Transverse colon (tissue), 4 donors: ENCODE measurements around the gene PCMTD2. TPM values are rescaled to one million over a fixed set of nuclear protein-coding genes. Genes with fewer than 3 reads are reported as not detected.

Experiments used
- DNase-seq: peaks from one replicate; pipeline ENCODE4 v3.0.0-alpha.2; 2019
- H3K27ac ChIP-seq, 4 donors: fragments of 200-600 bp; sonication (generic); 2 replicates each; pipeline ENCODE4 v1.5.1; 2016 to 2018; ENCODE audit warnings: inconsistent platforms in 4 of 4
- H3K27me3 ChIP-seq: fragments of 200-600 bp; sonication (generic); 2 replicates; pipeline ENCODE4 v1.5.1; 2017; ENCODE audit warnings: inconsistent platforms
- H3K36me3 ChIP-seq, 4 donors: fragments of 200-600 bp; sonication (generic); 2 replicates each; pipeline ENCODE4 v1.5.1; 2017 to 2019; ENCODE audit warnings: inconsistent platforms in 4 of 4
- H3K4me1 ChIP-seq, 4 donors: fragments of 200-600 bp; sonication (generic); 2 replicates each; pipeline ENCODE4 v1.5.1; 2017 to 2020; ENCODE audit warnings: inconsistent platforms in 4 of 4
- H3K4me3 ChIP-seq, 4 donors: fragments of 200-600 bp; sonication (generic); 1 replicate in 1 of 4; 2 replicates in 3 of 4; pipeline versions ENCODE4 v1.5.1 to v1.6.1; 2017 to 2019; ENCODE audit warnings: inconsistent platforms in 4 of 4
- H3K9me3 ChIP-seq, 2 donors: fragments of 200-600 bp; sonication (generic); 2 replicates each; pipeline ENCODE4 v1.5.1; 2017 to 2019; ENCODE audit warnings: inconsistent platforms in 2 of 2
- CTCF ChIP-seq, 5 experiments: fragments of 200-600 bp in 3 of 5; fragments of 450-650 bp in 2 of 5; sonication (generic) in 3 of 5; IDR thresholded peaks; 1 replicate in 2 of 5; 2 replicates in 3 of 5; pipeline ENCODE4 v1.5.1; 2016 to 2017; ENCODE audit warnings: antibody characterized with exemption in 5 of 5, inconsistent platforms in 3 of 5, mild to moderate bottlenecking in 2 of 5, moderate library complexity in 1 of 5
- EP300 ChIP-seq: sonication (generic); formaldehyde crosslinking; IDR thresholded peaks from one replicate; pipeline ENCODE4 v1.6.1; 2017; ENCODE audit warnings: antibody characterized with exemption, low read depth
- POLR2A ChIP-seq: fragments of 450-650 bp; IDR thresholded peaks from one replicate; pipeline ENCODE4 v1.6.1; 2016; ENCODE audit warnings: antibody characterized with exemption, mild to moderate bottlenecking, moderate library complexity
- POLR2AphosphoS5 ChIP-seq, 3 donors: sonication (generic); formaldehyde crosslinking; IDR thresholded peaks; one replicate each; pipeline ENCODE4 v1.6.1; 2016; ENCODE audit warnings: antibody characterized with exemption in 3 of 3
- WGBS, 2 donors: methylation state at CpG; one replicate each; pipeline ENCODE4 v1.1.5; 2018; ENCODE audit warnings: low coverage in 1 of 2; 5-methylcytosine and 5-hydroxymethylcytosine counted together
- in situ Hi-C, 4 donors: fragments of 200-750 bp; cut with MboI; loops; one replicate each; pipeline versions ENCODE4 v1.15.0 to v1.15.1; 2017; ENCODE audit warnings: low sequenced_read_pairs in 3 of 4, low pct_ligation_motif_present in 1 of 4, low pct_unique_long_range_greater_than_20kb in 1 of 4
- intact Hi-C: fragments of 100-400 bp; cut with DNase I; formaldehyde crosslinking; loops from one replicate; pipeline ENCODE4 v1.15.1; 2023; ENCODE audit warnings: low total_unique reads
- total RNA-seq, 4 donors: library from RNA; depleted of rRNA; stranded (reverse); fragments of >200 nt; gene quantifications; one replicate each; pipeline ENCODE4 v1.1.0, GENCODE V29; 2016

The PCMTD2 gene
- total RNA-seq: 10 to 100 TPM; 17.6 to 55.3 (median 34.2) TPM

- Histone ChIP-seq H3K9me3 (no peaks in the 10 kb centered on the region), H3K4me1 (peaks cover 4 to 26% (median 17%) of the 10 kb centered on the region in 4 donors), H3K27me3 (no peaks in the 10 kb centered on the region), H3K36me3 (no peaks in the 10 kb centered on the region), H3K27ac (peak within 1 kb of the TSS; percentile 85 to 95 (median 91)), H3K4me3 (peak within 1 kb of the TSS; percentile 78 to 89 (median 87))
- WGBS, 2 donors: 0% methylated on average over 55 of the region's 96 CpGs; no CpG with 5 or more reads in 1 of the 2 donors
- intact Hi-C loops (no loop called here), in situ Hi-C loops (no loop called here)
- peak; percentile 82 for DNase-seq
- TF ChIP-seq CTCF (IDR thresholded peaks at IDR 0.05): peak in 1 of 5 experiments; percentile 8
- peak in 1 of 3 donors; percentile 76 for TF ChIP-seq POLR2AphosphoS5 (IDR thresholded peaks at IDR 0.05)
- no peak for TF ChIP-seq EP300
- TF ChIP-seq POLR2A: peak; percentile 38
These were observed at the start of gene PCMTD2 for GRCh38 chr20:64255361-64256281. PCMTD2 (plus strand) TSS chr20:64255748; CDS start chr20:64259966, 4,218 bp downstream.

DNA sequence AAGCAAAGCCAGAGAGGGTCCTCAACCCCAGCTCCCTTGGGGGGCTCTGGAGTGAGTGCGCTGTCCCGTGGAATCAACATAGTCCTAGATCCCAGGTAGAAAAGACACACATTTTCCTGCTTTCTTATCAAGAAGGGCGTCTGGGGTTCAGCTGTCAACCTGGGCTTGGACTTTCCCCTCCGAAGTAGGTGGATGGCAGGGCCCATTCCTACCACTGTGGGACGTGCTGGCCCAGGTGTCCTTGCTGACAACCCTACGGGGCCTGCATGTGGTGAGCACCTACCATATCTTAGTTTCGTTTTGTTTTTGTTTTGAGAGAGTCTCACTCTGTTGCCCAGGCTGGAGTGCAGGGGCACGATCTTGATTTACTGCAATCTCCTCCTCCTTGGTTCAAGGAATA, 48.9 kb upstream of the PCMTD2 start:
- 83 to 88% methylated on average over 2 to 8 of the region's 8 CpGs for WGBS, 2 donors
- no peak for DNase-seq

GRCh38 chr20:64207641-64208590, 47.6 kb upstream of the PCMTD2 start:
- H3K4me1 ChIP-seq: peaks cover under 1 to 4% (median under 1%) of the 10 kb centered on the region in 4 donors
- DNase-seq: no peak
- no peaks in the 10 kb centered on the region for H3K9me3 ChIP-seq
- H3K36me3 ChIP-seq: no peaks in the 10 kb centered on the region
- intact Hi-C loops: no loop called here
- in situ Hi-C loops: no loop called here
- WGBS, 2 donors: 75 to 88% methylated on average over 8 to 25 of the region's 25 CpGs
- H3K27ac ChIP-seq: no peak overlapping the region
- TF ChIP-seq CTCF (IDR thresholded peaks at IDR 0.05): no peak
- TF ChIP-seq EP300: no peak
- TF ChIP-seq POLR2A: no peak
- TF ChIP-seq POLR2AphosphoS5 (IDR thresholded peaks at IDR 0.05): no peak
- H3K27me3 ChIP-seq: no peaks in the 10 kb centered on the region
- no peak overlapping the region for H3K4me3 ChIP-seq

More for the DNA sequence above, 48.9 kb upstream of the PCMTD2 start:
- in situ Hi-C loops (no loop called here), intact Hi-C loops (no loop called here)
- Histone ChIP-seq H3K4me3 (no peak overlapping the region), H3K4me1 (no peaks in the 10 kb centered on the region), H3K27ac (no peak overlapping the region), H3K27me3 (no peaks in the 10 kb centered on the region), H3K9me3 (no peaks in the 10 kb centered on the region), H3K36me3 (no peaks in the 10 kb centered on the region)
- TF ChIP-seq POLR2A (no peak), POLR2AphosphoS5 (IDR thresholded peaks at IDR 0.05) (no peak), CTCF (IDR thresholded peaks at IDR 0.05) (no peak), EP300 (no peak)

- TF ChIP-seq POLR2A (no peak), EP300 (no peak), CTCF (IDR thresholded peaks at IDR 0.05) (no peak), POLR2AphosphoS5 (IDR thresholded peaks at IDR 0.05) (no peak)
- H3K27me3 ChIP-seq: no peaks in the 10 kb centered on the region
- peaks cover 5 to 15% (median 8%) of the 10 kb centered on the region in 4 donors for H3K4me1 ChIP-seq
- intact Hi-C loops (no loop called here), in situ Hi-C loops (no loop called here)
- no peak overlapping the region for H3K27ac ChIP-seq
- no peaks in the 10 kb centered on the region for H3K9me3 ChIP-seq
- no peaks in the 10 kb centered on the region for H3K36me3 ChIP-seq
- WGBS, 2 donors: 70 to 82% methylated on average over 2 to 7 of the region's 7 CpGs
- DNase-seq: no peak
- no peak overlapping the region for H3K4me3 ChIP-seq
These were observed 46.4 kb upstream of the PCMTD2 start for GRCh38 chr20:64209148-64209547.
